Activated T-helper 1 cell treated with anti-CD3 and anti-CD28 coated beads, Interleukin-2, amount 50 U/mL, for 16 hours (primary cell): Measurements from ENCODE around the gene PAPPA.

ENCODE experiments used
- DNase-seq, 2 donors: peaks; one replicate each; pipeline ENCODE4 v3.0.0-alpha.2; 2020; ENCODE audit warnings: low read depth in 1 of 2, low spot score in 1 of 2

Gene PAPPA

DNA sequence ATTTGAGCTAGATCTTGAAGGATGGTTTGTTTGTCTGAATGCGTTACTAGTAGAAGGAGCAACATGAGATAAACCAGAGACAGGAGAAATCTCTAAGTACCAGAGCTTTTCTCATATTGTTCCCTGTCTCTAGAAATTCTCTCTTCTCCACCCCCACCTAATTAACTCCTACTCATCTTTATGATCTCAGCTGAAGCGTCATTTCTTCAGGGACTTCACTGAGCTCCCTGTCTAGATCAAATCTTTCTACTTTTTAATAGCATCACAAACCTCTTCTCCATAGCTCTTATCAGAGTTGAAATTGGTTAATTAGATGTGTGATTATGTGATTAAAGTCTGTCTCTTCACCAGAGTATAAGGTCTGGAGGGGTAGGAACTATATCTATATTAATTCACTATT lies 226.2 kb downstream of the PAPPA start:
- DNase-seq = no peak

DNA sequence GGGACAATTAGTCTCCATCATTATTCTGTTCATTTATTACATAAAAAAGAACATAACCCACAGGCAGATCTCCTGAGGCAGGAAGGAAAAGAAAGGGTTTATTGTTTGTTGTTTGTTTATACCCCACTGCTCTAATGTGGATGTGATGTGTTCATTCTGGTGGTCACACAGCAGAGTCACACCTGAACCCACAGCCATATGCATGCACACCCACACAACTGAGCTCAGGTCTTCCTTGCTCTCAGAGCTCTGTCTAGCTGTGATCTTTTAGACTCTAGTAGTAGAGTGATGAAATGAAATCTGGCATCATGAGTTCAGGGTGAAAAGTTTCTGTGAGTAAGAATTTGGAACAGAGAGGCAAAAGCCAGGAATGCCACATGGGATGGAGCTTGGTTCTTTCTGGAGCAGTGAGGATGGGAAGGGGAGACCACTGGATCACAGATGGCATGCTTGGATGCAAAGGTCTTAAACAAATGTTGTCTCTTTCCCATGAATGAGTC lies 227.0 kb downstream of the PAPPA start:
- DNase-seq = no peak

- DNase-seq = no peak
These were observed 227.8 kb downstream of the PAPPA start for GRCh38 chr9:116381350-116381749.

GRCh38 chr9:116382053-116382452 lies 228.5 kb downstream of the PAPPA start:
- no peak for DNase-seq

- DNase-seq = no peak
These were observed 229.5 kb downstream of the PAPPA start for GRCh38 chr9:116383133-116383532.

GRCh38 chr9:116383936-116384335 lies 230.3 kb downstream of the PAPPA start:
- no peak for DNase-seq

DNA sequence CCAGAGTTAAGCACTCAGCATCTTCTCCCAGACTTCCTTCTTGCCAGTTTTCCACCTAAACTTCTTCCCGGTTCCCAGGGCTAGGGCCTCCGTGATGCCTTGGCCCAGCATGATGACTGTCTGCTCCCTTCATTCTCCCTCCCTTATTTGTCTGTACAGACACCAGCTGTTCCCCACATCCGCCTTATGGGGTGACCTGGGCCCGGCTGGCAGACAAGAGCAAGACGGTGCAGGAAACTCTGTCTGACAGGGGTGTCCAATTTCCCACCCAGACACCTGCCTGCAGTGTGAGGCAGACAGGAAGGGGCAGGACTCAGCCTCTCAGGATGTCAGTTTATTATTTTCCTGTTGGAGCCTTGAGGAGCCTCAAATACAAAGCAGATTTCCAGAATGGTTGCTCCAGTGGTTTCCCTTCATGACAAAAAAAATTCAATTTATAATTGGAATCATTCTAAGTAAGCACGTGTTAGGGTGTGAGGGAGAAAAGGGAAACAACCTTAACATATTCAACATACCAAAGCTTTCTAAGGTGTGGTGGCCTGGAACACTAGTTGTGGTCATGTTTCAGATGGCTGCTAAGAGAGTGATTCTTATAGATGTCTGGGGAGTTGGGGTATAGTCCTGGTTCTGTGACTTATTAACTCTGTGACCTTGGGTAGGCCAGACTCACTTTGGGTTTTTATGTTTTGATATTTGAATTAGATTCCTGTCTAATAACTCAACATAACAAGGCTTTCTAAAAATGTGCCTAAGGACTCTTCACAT lies 234.5 kb downstream of the PAPPA start:
- DNase-seq = no peak

- no peak for DNase-seq
These were observed 236.1 kb downstream of the PAPPA start for GRCh38 chr9:116389541-116390302.

GRCh38 chr9:116390303-116391228 lies 237.0 kb downstream of the PAPPA start:
- DNase-seq = no peak

GRCh38 chr9:116391306-116391900 lies 237.8 kb downstream of the PAPPA start:
- no peak for DNase-seq

GRCh38 chr9:116393198-116393597 lies 239.6 kb downstream of the PAPPA start:
- no peak for DNase-seq

GRCh38 chr9:116394070-116394469 lies 240.5 kb downstream of the PAPPA start:
- DNase-seq = no peak

- no peak for DNase-seq
These were observed 241.5 kb downstream of the PAPPA start for GRCh38 chr9:116394894-116395698.

DNA sequence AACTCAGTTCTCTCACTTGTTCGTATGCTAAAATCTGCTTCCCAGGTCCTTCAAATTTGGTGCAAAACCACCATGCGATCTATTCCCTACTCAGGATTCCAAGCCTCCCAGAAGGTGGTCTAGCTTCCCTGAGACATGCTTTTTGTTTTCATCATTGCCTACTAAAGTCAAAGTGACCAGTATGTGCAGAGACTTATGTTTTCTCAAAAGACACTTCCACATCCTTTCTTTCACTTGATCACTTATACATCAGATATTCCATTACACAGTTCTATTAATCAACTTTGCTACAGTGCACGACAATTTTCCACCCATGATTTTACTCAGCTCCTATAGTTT lies 242.1 kb downstream of the PAPPA start:
- DNase-seq = no peak

DNA sequence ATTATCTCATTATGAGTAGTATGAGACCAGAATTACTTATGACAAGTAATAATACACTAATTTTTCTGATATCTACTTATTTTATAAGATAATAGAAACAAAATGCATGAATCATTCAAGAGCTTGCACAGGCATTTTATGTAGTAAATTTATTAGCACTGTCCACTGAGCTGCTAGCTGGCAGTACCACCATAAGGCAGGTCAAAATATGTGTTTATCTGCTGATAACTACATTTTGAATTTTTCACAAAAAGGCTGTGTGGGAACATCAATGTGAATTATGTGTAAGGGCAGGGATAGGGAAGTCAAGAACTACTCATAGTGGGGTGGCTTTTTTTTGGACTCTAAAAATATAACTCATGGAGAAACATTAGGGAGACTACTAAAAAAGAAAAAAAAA lies 249.6 kb downstream of the PAPPA start:
- no peak for DNase-seq

DNA sequence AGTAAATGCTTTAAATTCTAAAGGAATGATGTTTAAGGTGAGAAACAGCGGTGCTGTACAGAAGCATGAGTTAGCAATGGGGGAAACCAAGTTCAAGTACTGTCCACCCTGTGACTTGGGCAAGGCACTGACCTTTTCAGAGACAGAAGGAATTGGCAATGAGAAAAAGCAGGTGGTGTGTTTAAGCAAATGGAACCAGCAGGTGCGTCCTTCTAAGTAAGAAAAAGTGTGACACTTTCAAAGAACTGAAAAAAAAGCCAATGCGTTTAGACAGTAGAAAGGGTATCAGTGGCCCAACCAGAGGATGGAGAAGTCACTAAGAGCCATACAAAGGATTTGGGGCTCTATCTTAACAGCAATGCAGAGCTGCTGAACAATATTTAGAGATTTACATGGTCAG lies 250.6 kb downstream of the PAPPA start:
- no peak for DNase-seq

DNA sequence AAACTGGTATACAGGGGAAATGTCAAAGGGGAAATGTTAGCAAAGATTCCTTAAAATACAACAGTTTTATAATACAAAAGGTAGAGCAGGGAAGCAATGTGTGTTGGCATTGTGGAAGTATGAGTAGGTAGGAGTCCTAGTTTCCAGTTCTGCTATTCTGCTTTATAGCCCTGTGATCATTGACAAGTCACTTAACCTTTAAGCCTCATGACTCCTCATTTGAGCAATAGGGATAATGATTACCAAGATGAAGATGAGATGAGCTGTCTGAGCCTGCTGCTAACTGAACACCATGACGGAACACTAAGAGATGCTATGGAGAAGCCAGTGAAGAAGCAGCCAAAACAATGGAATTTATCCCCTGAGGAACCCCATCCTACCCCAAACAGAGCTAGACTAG lies 251.7 kb downstream of the PAPPA start:
- DNase-seq = no peak

DNA sequence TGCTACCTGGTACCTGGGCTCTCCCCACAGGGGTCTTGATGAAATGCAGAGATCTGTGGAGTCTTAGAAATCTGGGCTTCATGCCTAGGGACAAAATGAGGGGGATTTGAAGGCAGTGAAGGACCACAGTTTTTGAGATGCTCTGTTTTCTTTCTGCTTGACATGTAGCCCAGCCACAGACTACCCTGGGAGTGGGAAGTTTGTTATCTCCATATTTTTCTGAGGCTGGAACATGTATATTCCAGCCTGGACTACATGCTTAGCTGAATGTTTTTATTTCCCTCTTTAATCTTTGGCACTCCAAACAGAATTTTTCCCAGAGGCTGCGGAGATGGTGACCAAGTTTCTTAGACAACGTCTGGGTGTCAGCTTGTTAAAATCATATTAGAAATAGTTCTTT lies 252.9 kb downstream of the PAPPA start:
- no peak for DNase-seq

- DNase-seq = no peak
These were observed 255.5 kb downstream of the PAPPA start for GRCh38 chr9:116409129-116409528.

GRCh38 chr9:116409638-116410037 lies 256.0 kb downstream of the PAPPA start:
- no peak for DNase-seq
